ENCODE data around the gene SUCLA2.
"Not testable (repeated sequence)": the region's sequence is repeated elsewhere in the genome, so short reads cannot be mapped to it uniquely, and the experiment has no call there.

SUCLA2 gene

DNA sequence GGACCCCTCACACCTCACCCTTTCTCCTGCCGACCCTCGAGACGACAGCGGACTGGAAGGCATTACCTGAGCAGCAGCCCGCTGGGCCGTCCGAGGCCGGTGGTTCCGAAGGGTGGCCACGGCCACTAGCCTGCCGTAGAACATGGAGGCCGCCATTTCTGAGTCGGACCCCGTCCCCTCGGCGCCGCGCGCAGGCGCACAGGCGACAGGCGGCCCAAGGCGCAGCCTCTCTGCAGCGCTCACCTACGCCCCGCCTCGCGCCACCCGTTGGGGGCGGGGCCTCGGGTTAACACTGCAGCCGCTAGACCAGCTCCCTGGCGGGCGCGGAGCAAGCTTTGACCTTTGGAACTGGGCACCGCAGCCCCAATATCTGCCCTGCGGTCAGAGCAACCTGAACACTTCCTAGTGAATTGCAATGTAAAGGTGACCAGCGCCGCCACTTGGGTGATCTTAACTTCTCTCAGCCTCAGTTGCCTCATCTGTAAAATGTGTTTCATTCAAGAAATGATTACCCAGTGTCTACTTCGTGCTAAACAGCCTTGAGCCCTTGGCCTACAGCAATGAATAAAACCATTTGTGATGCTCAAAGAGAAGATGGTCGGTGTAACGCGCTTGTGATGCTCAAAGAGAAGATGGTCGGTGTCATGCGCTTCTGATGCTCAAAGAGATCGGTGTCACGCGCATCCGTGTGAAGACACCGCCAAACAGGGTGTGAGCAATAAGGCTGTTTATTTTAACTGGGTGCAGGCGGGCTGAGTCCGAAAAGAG lies at the start of gene SUCLA2:
Gene SUCLA2, minus strand, starts transcription at position 160 of the 768 bp plus-strand sequence. Its CDS starts 4 bp downstream, at position 156.
- FAIRE-seq, result no peak

DNA sequence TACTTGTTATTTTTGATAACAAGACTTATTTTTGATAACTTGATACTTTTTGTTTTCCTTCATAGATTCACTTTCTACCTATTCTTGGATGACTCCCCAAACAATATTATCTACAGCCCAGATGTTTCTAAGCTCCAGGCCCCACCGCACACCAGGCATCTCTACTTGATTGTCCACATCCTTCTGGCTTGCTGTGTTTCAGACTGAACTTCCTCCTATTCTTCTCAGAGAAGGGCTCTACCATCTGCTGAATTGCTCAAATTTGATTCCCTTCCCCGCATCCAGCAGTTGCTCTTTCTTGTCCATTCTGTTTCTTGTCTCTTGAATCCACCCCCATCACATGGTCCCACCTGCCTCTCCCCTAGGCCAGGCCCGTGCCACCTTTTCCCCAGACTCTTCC lies 49.5 kb upstream of the SUCLA2 start:
- no peak for FAIRE-seq

DNA sequence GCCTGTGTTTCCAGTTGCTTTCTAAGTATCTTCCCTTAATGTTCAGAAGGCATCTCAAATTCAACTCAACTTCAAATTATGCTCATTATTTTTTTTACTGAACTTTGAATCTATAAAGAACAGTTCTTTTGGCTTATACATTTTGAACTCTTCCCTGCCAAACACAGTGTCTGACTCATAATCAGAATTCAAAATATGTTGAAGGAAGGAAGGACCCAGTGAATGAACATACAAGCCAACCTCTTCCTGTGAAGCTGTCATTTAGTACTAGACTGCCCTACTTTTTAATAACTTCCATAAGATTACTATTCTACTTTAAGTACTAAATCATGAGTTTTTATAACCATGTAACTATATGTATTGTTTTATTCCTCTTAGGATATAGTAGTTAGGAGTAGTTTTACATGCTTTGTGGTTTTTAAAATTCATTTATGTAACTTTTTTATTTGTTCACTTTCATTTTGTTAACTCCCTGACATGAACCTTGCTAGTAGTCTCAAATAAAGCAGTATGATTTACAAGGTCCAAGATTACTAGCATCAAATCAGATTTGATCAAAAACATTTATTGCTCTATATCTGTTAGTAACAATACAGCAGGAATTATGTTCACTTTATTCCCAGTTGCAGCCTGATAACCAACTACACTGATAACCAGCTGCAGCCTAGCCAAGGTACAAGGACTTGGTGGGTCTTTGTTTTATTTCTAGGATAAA lies 42.9 kb upstream of the SUCLA2 start:
- no peak for FAIRE-seq

DNA sequence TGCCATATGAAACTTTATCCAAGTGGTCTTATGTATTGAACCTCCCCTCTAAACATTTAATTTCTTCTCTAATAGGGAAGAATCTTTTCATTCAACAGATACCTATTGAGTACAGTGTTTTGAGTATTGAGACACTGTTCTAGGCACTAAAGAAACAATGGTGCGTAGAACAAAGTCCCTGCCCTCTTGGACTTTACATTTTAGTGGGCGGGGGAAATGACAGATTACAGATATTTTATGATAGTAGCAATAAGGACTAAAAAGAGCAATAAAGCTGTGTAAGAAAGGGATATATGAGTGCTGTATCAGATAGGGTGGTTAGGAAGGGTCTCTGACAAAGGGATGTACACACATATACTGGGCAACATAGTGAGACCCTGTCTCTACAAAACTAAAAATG lies 41.8 kb upstream of the SUCLA2 start:
- FAIRE-seq, result peak; percentile 75

DNA sequence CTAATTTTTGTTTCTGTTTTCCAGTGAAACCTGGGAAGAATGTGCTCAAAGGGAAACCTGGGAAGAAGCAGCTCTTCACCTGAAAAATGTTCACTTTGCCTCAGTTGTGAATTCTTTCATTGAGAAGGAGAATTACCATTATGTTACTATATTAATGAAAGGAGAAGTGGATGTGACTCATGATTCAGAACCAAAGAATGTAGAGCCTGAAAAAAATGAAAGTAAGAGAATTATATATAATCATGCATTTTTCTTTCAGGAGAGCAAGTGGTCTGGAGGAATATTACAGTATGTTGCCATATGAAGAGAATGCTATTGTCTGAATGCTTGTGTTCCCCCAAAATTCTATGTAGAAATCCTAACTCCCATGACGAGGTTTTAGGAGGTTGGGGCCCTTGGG lies 39.8 kb upstream of the SUCLA2 start:
- no peak for FAIRE-seq

DNA sequence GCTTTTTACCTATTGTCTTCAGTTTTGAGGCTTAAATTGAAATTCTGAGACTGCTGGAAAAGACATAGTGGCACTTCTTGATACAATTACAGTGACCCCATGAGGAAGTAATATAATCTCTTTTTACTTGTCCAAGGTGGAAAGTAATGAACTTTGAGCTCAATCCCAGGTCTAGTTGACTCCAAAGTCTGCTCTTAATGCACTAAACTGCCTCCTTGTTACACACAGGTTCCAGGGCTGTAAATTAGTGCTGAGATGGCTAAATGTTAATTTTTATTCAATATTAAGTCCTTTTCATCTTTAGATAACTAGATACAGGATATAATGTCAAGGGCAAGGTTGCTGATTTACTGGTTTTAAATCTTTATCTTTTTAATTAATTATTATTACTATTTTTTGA lies 39.0 kb upstream of the SUCLA2 start:
- FAIRE-seq, result no peak

DNA sequence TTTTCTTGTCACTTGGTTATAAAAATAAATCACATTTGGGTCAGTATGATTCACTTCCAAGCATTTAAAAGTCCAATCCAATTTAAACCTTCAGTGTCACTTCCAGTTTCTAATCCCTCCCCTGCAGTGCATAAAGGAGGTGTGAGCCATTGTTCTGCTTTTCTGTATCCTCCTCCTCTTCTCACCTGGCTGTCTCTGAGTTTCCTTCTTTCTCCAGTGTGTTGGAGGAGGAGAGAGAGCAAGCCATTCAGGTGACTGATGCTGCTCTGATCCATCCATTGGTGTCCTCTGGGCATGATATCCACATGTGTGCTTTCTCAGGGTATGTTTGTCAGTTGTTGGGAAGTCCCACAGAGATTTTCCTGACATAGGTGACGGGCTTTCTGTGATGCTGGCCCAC lies 37.7 kb upstream of the SUCLA2 start:
- no peak for FAIRE-seq

DNA sequence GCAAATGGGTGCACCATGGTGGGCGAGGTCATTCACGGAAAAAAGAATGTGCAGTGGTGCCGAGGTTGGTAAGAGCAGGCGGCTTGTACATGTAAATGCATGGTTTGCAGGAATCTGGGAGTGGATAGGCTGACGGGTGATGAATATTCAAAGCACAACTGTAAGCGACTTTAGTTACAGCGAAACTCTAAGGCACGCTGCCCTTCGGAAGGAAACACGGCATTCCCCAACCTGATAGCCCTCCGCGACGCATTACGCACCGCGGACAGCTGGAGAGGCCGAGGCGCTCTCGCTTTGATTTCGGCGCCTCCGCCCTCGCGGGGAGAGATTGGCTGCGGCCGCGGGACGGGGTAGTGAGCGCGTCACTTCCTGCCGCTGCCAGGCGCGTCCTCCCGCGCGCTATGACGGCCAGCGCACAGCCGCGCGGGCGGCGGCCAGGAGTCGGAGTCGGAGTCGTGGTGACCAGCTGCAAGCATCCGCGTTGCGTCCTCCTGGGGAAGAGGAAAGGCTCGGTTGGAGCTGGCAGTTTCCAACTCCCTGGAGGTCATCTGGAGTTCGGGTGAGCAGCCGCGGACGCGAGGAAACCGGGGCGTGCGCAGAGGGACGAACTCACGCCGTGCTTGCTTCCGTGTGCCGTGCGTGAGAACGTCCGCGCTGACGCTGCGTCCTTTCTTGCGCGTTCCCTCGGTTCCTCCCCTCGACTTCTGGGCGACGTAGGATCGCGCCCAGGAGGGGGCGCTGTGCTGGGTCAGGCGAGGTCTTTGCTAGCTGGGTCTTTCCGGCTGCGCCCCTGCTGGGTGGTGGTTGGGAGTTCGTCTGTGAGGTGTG lies 36.5 kb upstream of the SUCLA2 start, which contains the start of gene NUDT15:
Gene NUDT15, plus strand, starts transcription at position 381 of the 828 bp plus-strand sequence. Its CDS starts 21 bp downstream, at position 402.
- FAIRE-seq, result no peak

DNA sequence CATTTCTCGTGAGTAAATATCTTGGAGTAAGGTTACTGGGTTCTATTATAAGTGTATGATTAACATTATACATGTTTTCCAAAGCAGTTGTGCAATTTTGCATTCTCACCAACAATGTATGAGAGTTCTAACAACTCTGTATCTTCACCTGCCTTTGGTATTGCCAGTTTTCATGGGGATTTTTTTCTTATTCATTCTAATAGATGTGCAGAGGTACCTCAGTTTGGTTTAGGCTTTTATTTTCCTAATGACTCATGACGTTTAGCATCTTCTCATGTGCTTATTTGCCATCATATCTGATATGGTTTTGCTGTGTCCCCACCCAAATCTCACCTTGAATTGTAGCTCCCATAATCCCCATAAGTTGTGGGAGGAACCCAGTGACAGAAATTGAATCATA lies 28.8 kb upstream of the SUCLA2 start:
- FAIRE-seq, result no peak

DNA sequence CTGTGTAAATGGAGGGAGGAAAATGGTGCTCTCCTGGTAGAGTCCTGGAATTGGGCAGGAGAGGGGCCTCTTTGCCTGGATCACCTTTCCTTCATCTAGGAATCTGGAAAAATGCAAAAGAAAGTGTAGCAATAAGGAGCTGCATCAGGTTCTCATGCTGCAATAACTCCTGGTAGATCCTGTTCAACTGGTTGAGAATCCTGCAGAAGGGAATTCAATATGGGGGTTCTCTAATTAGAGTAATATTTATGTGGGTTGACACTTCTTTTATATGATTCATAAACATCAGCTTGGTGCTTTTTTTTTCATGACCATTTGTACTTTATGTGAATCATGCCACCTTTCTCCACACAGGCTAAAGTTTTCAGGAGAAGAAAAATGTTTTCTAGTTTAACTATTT lies 27.0 kb upstream of the SUCLA2 start:
- no peak for FAIRE-seq

DNA sequence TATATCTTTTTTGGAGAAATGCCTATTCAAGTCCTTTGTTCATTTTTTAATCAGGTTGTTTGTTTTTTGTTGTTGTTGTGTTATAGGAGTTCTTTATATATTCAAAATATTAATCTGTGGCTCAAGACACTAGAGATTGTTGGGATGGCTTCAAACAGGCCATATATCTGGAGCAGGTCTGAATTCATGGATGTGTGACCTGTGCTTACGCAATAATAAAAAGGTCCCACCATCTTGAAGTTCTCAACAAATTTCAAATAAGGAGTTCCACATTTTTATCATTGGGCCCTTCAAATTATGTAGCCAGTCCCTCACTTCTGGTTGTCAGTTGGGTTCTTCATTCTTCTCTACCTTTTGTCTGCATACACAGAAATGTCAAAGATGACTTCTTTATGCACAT lies 18.7 kb upstream of the SUCLA2 start:
- FAIRE-seq, result no peak

DNA sequence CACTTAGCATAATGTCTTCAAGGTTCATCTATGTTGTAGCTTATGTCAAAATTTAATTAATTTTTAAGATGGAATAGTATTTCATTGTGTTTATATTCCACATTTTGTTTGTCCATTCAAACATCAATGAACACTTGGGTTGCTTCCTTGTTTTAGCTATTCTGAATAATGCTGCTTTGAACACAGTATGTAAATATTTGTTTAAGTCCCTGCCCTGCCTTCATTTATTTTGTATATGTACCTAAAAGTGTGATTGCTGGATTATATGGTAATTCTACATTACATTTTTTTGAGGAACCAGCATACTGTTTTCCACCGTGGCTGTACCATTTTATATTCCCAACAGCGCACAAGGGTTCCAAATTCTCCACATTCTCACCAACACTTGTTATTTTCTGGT lies 17.6 kb upstream of the SUCLA2 start:
- FAIRE-seq, result no peak

DNA sequence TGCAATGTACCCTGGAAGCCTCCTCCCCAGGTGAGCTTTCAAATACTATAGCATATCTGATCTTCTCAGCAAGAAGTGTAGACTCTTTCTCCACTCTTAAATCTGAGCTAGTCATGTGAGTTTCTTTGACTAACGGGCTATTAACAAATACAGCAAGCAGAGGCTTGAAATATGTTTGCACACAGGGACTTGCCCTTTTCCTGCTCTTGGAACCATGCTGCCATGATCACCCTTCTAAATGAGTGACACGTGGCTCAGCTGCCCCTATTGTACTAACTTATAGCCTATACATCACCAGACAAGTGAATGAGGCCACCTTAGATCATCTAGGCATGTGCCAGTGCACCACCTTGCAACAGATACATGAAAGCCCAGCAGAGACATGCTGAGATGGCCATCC lies 13.3 kb upstream of the SUCLA2 start:
- FAIRE-seq, result no peak

DNA sequence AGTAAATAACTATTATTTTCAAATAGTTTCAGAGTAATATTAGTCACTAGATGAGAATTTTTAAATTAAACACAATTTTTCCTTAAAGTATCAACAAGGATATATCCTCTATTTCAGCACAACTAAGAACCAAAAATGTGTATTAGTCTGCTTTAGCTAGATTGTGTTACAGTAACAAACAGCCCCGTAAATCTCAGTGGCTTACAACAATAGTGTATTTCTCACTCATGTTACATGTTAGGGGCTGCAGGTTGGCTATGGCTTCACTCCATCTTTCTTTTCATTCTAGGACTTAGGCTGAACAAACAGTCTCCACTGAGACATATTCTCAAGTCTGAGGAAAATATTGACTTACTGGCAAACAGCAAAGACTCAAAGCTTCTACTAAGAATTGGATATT lies 11.6 kb upstream of the SUCLA2 start:
- no peak for FAIRE-seq

DNA sequence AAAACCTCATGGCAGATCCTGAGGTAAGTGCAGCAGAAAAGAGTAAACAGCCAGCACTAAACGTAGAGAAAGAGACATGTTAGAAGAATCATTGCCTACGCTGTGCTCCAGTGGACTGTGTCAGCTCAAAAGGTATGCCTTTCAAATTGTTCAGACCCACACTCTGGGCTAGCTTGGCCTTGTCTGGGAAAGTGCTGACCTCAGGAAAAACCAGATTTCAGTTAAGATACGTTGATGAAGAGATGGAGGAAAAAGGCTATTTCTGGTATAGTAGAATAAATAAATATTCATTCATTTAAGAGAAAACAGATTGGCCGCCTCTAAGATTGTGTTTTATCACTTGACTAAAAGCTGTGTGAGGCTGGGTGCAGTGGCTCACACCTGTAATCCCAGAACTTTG lies 9.6 kb upstream of the SUCLA2 start:
- FAIRE-seq, result no peak

DNA sequence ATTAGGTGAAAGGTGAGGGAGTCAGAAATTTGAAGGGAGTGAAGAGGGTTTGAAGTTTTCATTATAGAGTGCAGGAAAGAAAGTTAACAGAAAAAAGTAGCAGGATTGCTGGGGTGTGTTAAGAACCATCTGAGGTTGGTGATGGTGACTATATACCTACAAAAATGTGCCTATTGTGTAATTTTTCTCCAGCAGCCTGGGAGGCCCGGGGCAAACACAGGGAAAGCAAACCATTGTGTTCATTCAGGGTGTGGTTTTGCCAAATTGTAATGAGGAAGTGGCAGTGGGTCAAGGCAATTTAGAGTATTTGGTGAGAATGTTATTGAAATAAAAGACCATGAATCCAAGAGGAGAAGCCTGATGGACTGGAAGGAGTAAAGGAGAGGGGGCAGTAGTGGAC lies 8.2 kb upstream of the SUCLA2 start:
- FAIRE-seq, result no peak

DNA sequence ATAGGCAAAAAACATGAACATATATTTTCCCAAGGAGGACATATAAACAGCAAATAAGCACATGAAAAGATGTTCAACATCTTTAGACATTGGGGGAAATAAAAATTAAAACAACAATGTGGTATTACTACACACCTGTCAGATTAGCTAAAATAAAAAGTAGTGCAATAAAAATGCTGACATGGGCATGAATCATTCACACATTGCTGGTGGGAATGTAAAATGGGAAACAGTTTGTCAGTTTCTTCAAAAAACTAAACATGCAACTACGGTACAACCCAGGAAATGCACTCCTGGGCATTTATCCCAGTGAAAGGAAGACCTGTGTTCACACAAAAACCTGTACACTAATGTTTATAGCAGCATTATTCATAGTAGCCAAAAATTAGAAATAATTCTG lies 5.3 kb upstream of the SUCLA2 start:
- FAIRE-seq, result no peak

DNA sequence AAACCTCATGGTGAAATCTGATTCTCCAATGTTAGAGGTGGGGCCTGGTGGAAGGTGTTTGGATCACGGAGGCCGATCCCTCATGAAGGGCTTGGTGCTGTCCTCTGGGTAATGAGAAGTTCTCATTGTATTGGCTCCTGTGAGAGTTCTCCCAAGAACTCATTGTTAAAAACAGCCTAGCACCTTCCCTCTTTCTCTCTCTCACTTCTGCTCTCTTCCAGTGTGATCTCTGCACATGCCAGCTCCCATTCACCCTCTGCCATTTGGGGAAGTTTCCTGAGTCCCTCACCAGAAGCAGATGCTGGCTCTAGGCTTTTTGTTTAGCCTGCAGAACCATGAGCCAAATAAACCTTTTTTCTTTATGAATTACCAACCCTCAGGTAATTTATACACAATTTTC lies 3.1 kb upstream of the SUCLA2 start:
- no peak for FAIRE-seq

DNA sequence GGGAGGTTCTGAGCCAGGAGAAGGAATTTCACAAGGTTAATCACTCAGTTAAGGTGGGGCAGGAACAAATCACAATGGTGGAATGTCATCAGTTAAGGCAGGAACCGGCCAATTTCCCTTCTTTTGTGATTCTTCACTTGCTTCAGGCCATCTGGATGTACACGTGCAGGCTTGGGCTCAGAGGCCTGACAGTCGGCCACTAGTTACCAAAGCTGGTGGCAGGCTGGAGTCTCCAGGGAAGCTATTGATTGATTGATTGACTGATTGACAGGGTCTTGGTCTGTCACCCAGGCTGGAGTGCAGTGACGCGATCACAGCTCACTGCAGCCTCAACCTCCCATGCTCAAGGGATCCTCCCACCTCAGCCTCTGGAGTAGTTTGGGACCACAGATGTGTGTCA lies 926 bp upstream of the SUCLA2 start:
- not testable (repeated sequence) for FAIRE-seq

DNA sequence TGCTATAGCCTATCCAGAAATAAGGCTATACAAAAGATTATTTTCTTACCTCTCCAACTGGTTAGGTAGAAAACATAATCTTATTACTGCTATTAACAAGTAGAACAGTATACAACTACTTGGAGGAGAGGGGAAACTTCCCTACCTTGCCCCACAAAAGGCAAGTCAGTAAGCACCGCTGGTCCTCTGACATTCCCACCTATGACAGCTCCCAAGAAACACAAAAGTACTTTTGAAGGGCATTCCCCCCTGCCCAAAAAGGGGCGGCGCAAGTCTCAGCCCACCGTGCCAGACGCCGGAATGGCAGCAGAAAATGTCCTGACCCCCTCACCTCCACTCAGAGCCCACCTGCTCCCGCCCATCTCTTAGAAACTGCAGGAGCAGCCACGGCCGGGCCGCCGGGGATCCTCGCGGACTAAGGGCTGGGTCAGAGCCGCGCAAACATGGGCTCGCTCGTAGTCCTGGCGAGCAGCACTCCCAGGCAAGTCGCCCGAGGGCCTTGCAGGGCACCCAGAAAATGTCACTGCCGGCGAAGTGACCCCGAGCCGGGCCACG lies 437 bp downstream of the SUCLA2 start:
- FAIRE-seq, result no peak

DNA sequence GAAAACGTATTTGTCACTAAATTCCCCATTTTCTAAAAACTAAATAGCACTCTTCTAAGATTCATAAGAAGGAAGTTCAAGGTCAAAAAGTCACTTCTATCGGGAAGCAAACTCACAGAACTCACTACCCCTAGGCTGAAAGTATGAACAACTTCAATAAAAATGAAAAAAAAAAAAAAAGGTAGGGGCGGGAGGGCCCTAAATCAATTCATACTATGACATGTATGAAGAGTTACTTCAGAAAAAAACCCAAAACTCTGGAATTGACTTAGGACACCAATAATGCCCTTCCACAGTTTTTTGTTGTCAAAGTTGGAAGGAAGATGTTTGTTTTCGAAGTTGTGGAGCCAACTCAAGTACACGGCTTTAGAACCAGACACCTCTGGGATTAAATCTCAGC lies 1.1 kb downstream of the SUCLA2 start:
- FAIRE-seq, result no peak

DNA sequence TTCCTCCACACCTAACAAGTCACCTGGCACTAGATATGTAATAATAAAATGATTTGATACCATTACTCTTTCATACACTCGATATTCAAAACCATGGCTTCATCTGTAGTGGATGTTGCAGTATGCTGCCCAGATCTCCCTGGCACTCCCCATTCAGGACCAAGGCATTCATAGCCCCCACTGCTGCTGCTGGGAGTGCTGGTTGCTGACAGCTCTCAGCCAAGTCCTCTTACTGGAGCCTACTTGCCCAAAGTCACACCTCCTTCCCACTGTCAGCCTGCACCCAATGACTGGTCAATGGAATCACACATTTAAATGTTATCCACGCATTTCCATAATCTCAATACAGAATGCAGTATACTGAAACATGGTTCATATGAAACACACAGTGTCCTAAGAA lies 3.7 kb downstream of the SUCLA2 start:
- FAIRE-seq, result no peak

DNA sequence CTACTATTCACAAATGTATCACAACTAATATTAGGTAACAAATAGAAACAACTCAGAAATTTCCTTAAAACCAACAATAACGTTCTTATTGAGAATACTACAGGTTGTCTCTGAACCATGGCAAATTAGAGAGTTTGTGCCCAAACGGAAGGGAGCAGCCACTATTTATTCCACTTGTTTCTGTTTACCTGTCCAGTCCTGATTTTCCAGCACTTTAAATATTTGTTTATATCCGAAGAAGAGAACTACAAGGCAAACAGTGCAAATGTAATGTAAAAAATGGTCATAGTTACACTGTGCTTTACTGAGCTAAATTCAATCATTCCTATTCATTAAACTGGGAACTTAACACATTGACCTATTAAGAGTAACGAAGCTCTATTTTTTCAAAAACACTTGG lies 9.2 kb downstream of the SUCLA2 start:
- no peak for FAIRE-seq
